ENCODE measurements around the gene ASCC3.
"Not testable (repeated sequence)": the region's sequence is repeated elsewhere in the genome, so short reads cannot be mapped to it uniquely, and the experiment has no call there.

ASCC3 gene

GRCh38 chr6:100751590-100751989, 129.5 kb downstream of the ASCC3 start:
- H3K4me1 Mint-ChIP-seq = peaks cover 23% of the 10 kb centered on the region
- no peak for DNase-seq
- H3K9me3 Mint-ChIP-seq = peaks cover 7% of the 10 kb centered on the region
- H3K36me3 Mint-ChIP-seq (ENCODE audit: low read depth) = peaks cover 23% of the 10 kb centered on the region
- no peaks in the 10 kb centered on the region for H3K27me3 Mint-ChIP-seq (ENCODE audit: low read depth, poor library complexity)
- peak overlapping the region; percentile 33 for H3K27ac Mint-ChIP-seq
- no peak overlapping the region for H3K4me3 Mint-ChIP-seq
- TF ChIP-seq CTCF (IDR thresholded peaks at IDR 0.05) = no peak

- Mint-ChIP-seq H3K9me3 (peaks cover 26% of the 10 kb centered on the region), H3K4me1 (peaks cover 2% of the 10 kb centered on the region), H3K27ac (no peak overlapping the region), H3K4me3 (no peak overlapping the region), H3K27me3 (ENCODE audit: low read depth, poor library complexity) (no peaks in the 10 kb centered on the region), H3K36me3 (ENCODE audit: low read depth) (peaks cover 50% of the 10 kb centered on the region)
- DNase-seq = no peak
- no peak for TF ChIP-seq CTCF (IDR thresholded peaks at IDR 0.05)
Measured at GRCh38 chr6:100745419-100746041, 135.6 kb downstream of the ASCC3 start.

- Mint-ChIP-seq H3K36me3 (ENCODE audit: low read depth) (peaks cover 59% of the 10 kb centered on the region), H3K27me3 (ENCODE audit: low read depth, poor library complexity) (no peaks in the 10 kb centered on the region), H3K27ac (no peak overlapping the region), H3K4me3 (no peak overlapping the region), H3K4me1 (no peaks in the 10 kb centered on the region), H3K9me3 (peaks cover 55% of the 10 kb centered on the region)
- no peak for DNase-seq
- TF ChIP-seq CTCF (IDR thresholded peaks at IDR 0.05) = no peak
Measured at GRCh38 chr6:100740439-100740838, 140.7 kb downstream of the ASCC3 start.

GRCh38 chr6:100737720-100738119, 143.4 kb downstream of the ASCC3 start:
- not testable (repeated sequence) for DNase-seq; H3K4me1 Mint-ChIP-seq; H3K4me3 Mint-ChIP-seq; H3K27ac Mint-ChIP-seq; H3K27me3 Mint-ChIP-seq (ENCODE audit: low read depth, poor library complexity)
- Mint-ChIP-seq H3K9me3 (peaks cover 46% of the 10 kb centered on the region), H3K36me3 (ENCODE audit: low read depth) (peaks cover 54% of the 10 kb centered on the region)

- H3K27ac Mint-ChIP-seq = no peak overlapping the region
- H3K4me1 Mint-ChIP-seq = peaks cover 23% of the 10 kb centered on the region
- TF ChIP-seq CTCF (IDR thresholded peaks at IDR 0.05) = no peak
- no peak for DNase-seq
- H3K36me3 Mint-ChIP-seq (ENCODE audit: low read depth) = peaks cover 8% of the 10 kb centered on the region
- H3K27me3 Mint-ChIP-seq (ENCODE audit: low read depth, poor library complexity) = peaks cover 2% of the 10 kb centered on the region
- H3K4me3 Mint-ChIP-seq = no peak overlapping the region
- no peaks in the 10 kb centered on the region for H3K9me3 Mint-ChIP-seq
Measured at GRCh38 chr6:100731411-100731810, 149.7 kb downstream of the ASCC3 start.

- no peak overlapping the region for H3K27ac Mint-ChIP-seq
- DNase-seq = peak; percentile 6
- peaks cover 23% of the 10 kb centered on the region for H3K4me1 Mint-ChIP-seq
- no peak overlapping the region for H3K4me3 Mint-ChIP-seq
- H3K9me3 Mint-ChIP-seq = no peaks in the 10 kb centered on the region
- H3K36me3 Mint-ChIP-seq (ENCODE audit: low read depth) = peaks cover 8% of the 10 kb centered on the region
- peaks cover 2% of the 10 kb centered on the region for H3K27me3 Mint-ChIP-seq (ENCODE audit: low read depth, poor library complexity)
- TF ChIP-seq CTCF (IDR thresholded peaks at IDR 0.05) = no peak
Measured at GRCh38 chr6:100730001-100730980, 150.8 kb downstream of the ASCC3 start.
